ENCODE measurements around the gene SCUBE3. TPM values are rescaled to one million over a fixed set of nuclear protein-coding genes. Genes with fewer than 3 reads are reported as not detected.
A peak's percentile ranks its signal among the peaks of the same experiment; 100 is the strongest.

The SCUBE3 gene
- total RNA-seq, 2 donors from 2014 or later, result 0.33 TPM; not detected in 1

DNA sequence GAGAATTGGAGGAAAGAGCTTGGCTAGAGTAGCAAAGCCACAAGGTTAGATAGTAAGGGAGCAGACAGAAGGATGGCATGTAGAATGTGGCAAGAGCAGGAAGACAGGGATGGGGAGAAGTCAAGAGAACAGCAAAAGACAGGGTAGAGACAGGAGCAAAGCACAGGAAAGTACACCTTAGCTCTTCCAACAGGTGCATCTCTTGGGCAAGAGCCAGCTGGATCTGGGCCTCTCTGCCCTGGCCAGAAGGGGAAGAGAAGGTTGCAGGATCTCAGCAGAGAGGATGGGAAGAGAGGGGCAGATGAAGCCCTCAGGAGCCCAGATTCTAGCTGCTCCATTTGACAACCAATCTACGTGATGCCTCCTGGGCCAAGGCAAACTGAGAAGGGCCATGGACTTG, 16.7 kb downstream of the SCUBE3 start:
- Histone ChIP-seq H3K4me3 (no peak overlapping the region), H3K36me3 (replicated peaks in 1 of 2; ENCODE audit: insufficient read depth in 1 of 2, low read depth in 2 of 2) (no peaks in the 10 kb centered on the region), H3K27me3 (no peaks in the 10 kb centered on the region), H3K27ac (no peak overlapping the region), H3K4me1 (no peaks in the 10 kb centered on the region), H3K9me3 (no peaks in the 10 kb centered on the region)
- TF ChIP-seq, protein P1, sequence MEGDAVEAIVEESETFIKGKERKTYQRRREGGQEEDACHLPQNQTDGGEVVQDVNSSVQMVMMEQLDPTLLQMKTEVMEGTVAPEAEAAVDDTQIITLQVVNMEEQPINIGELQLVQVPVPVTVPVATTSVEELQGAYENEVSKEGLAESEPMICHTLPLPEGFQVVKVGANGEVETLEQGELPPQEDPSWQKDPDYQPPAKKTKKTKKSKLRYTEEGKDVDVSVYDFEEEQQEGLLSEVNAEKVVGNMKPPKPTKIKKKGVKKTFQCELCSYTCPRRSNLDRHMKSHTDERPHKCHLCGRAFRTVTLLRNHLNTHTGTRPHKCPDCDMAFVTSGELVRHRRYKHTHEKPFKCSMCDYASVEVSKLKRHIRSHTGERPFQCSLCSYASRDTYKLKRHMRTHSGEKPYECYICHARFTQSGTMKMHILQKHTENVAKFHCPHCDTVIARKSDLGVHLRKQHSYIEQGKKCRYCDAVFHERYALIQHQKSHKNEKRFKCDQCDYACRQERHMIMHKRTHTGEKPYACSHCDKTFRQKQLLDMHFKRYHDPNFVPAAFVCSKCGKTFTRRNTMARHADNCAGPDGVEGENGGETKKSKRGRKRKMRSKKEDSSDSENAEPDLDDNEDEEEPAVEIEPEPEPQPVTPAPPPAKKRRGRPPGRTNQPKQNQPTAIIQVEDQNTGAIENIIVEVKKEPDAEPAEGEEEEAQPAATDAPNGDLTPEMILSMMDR (IDR thresholded peaks at IDR 0.05), result no peak
- TF ChIP-seq POLR2A (IDR thresholded peaks at IDR 0.05), result no peak
- intact Hi-C loops (cut with DNase I), result no loop called here
- 90 to 91% methylated on average over 1 of the region's 1 CpG for WGBS, 2 donors
- no peak for ATAC-seq
- DNase-seq, result no peak

DNA sequence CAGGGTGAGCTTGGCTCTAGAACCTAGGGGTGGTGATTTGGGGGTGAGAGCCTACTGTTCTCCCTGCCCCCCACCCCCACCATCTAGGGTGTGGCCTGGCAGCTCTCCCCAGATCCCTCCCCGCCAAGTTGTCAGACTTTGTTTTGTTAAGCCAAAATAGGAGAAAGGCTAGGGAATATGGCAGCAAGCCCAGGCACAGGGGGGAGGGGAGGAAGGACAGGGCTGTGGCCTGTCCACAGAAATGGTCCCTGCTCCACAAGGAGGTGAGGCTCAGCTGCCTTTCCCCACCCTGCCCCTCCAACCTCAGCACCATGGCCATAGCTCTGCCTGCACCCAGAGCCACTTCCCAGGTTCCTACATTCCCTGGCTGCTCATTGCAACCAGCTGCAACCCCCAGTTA, 17.2 kb downstream of the SCUBE3 start:
- no peak overlapping the region for H3K27ac ChIP-seq
- H3K9me3 ChIP-seq, result no peaks in the 10 kb centered on the region
- TF ChIP-seq POLR2A (IDR thresholded peaks at IDR 0.05), result no peak
- TF ChIP-seq, protein P1 (IDR thresholded peaks at IDR 0.05), result no peak
- no peaks in the 10 kb centered on the region for H3K27me3 ChIP-seq
- ATAC-seq (no peak), DNase-seq (peak in 2 of 4 donors; percentile 7 to 22)
- no peak overlapping the region for H3K4me3 ChIP-seq
- intact Hi-C loops (cut with DNase I), result no loop called here
- H3K36me3 ChIP-seq (replicated peaks in 1 of 2; ENCODE audit: insufficient read depth in 1 of 2, low read depth in 2 of 2), result no peaks in the 10 kb centered on the region
- H3K4me1 ChIP-seq, result no peaks in the 10 kb centered on the region
- 27 to 40% methylated on average over 1 of the region's 1 CpG for WGBS, 2 donors

DNA sequence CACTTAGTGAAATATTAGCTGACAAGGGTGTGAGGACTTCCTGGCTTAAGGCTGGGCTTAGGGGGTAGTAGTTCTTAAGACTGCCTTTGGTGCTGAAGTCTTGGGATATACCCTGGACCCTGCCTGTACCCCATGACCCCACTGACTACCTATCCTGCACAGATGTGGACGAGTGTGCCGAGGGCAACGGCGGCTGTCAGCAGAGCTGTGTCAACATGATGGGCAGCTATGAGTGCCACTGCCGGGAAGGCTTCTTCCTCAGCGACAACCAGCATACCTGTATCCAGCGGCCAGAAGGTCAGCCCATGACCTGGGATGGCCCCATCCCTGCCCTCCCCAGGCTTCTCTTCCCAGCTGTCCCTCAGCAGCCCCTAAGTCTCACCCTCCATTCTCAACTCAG, 17.8 kb downstream of the SCUBE3 start:
- Histone ChIP-seq H3K4me3 (no peak overlapping the region), H3K4me1 (no peaks in the 10 kb centered on the region), H3K9me3 (no peaks in the 10 kb centered on the region), H3K27ac (no peak overlapping the region), H3K36me3 (replicated peaks in 1 of 2; ENCODE audit: insufficient read depth in 1 of 2, low read depth in 2 of 2) (no peaks in the 10 kb centered on the region), H3K27me3 (no peaks in the 10 kb centered on the region)
- 91 to 92% methylated on average over 7 of the region's 7 CpGs for WGBS, 2 donors
- DNase-seq (no peak), ATAC-seq (no peak)
- TF ChIP-seq, protein P1 (IDR thresholded peaks at IDR 0.05), result no peak
- TF ChIP-seq POLR2A (IDR thresholded peaks at IDR 0.05), result no peak
- intact Hi-C loops (cut with DNase I), result no loop called here

DNA sequence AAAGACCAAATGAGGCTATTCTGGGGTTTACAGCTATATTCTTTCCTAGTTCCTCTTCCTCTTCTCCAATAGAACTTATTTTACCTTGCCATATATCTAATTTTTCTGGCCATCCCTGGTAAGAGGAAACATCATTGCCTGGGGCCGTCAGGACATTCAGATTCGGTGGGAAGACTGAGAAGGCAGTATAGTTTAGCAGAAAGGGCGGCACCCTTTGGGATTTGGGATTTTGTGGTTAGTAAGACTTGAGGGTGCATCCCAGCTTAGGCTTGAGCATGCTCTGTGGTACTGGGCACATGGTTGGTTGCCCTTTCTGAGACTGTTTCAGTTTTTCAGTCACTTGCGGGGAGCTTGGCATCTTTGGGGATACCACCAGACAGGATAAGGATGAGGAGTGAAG, 21.1 kb downstream of the SCUBE3 start:
- Histone ChIP-seq H3K27me3 (no peaks in the 10 kb centered on the region), H3K27ac (no peak overlapping the region), H3K4me1 (no peaks in the 10 kb centered on the region), H3K36me3 (replicated peaks in 1 of 2; ENCODE audit: insufficient read depth in 1 of 2, low read depth in 2 of 2) (no peaks in the 10 kb centered on the region), H3K4me3 (no peak overlapping the region), H3K9me3 (no peaks in the 10 kb centered on the region)
- WGBS, 2 donors, result 69 to 78% methylated on average over 4 of the region's 4 CpGs
- ATAC-seq, result no peak
- no peak for DNase-seq
- no peak for TF ChIP-seq POLR2A (IDR thresholded peaks at IDR 0.05)
- TF ChIP-seq, protein P1 (IDR thresholded peaks at IDR 0.05), result no peak
- intact Hi-C loops (cut with DNase I), result no loop called here

DNA sequence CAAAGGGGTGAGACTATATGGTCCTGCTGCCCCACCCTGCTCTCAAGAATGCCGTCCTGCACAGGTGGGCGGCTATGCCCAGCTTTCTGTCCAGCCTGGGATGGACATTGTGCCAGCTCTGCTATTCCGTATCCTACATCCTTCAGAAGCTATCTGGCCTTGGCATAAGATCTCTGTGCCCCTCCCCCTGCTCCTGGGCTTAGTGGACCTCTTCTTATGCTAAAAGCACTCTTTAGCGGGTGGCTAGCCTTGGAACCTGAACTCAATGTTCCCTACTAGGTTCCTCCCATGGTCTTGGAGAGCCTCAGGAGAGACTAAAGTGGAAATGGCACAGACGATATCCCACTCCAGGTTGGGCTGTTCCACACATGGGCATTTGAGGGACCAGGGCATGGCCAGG, 22.5 kb downstream of the SCUBE3 start:
- intact Hi-C loops (cut with DNase I), result no loop called here
- ATAC-seq, result no peak
- no peak overlapping the region for H3K27ac ChIP-seq
- no peaks in the 10 kb centered on the region for H3K27me3 ChIP-seq
- TF ChIP-seq, protein P1 (IDR thresholded peaks at IDR 0.05), result no peak
- no peak for TF ChIP-seq POLR2A (IDR thresholded peaks at IDR 0.05)
- DNase-seq, result no peak
- H3K4me1 ChIP-seq, result no peaks in the 10 kb centered on the region
- 88 to 94% methylated on average over 5 of the region's 5 CpGs for WGBS, 2 donors
- no peaks in the 10 kb centered on the region for H3K36me3 ChIP-seq (replicated peaks in 1 of 2; ENCODE audit: insufficient read depth in 1 of 2, low read depth in 2 of 2)
- H3K4me3 ChIP-seq, result no peak overlapping the region
- H3K9me3 ChIP-seq, result no peaks in the 10 kb centered on the region

All from body of pancreas (tissue), 4 donors.